ENCODE measurements around the gene EPS15. TPM values are rescaled to one million over a fixed set of nuclear protein-coding genes. Genes with fewer than 3 reads are reported as not detected.

EPS15 gene
- total and polyA plus RNA-seq, 2 donors (not counting 1 experiment from before 2014, with no cell fraction given) = 40.3 to 151 TPM

DNA sequence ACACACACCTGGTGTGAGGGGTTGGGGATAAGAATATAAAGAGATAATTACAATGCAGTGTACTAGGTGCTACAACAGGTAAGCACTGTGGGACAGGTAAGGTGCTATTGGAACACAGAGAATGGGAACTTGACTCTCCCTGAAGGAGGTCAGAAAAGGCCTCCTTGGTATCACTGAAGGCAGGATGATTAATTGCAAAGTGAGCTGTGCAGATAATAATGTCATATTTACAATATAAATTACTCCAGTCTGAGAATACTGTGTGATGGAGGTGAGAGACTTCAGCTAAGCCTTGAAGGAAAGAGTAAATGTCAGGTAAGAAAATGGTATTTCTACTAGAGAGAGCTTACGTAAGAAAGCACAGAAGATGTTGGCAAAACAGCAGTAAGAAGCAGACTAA, 91.6 kb downstream of the EPS15 start:
- H3K27me3 ChIP-seq (replicated peaks in 1 of 4; ENCODE audit: control extremely low read depth in 1 of 4, control insufficient read depth in 3 of 4, insufficient read depth in 4 of 4, low read length in 3 of 4) = no peaks in the 10 kb centered on the region
- peaks cover 5% of the 10 kb centered on the region for H3K9me3 Mint-ChIP-seq (ENCODE audit: insufficient read depth)
- POLR2A ChIA-PET = no interaction called here
- H3K27ac Mint-ChIP-seq = no peak overlapping the region
- H3K4me2 ChIP-seq (replicated peaks; ENCODE audit: low read depth, low read length, poor library complexity, severe bottlenecking) = no peak overlapping the region
- peaks cover 8 to 10% of the 10 kb centered on the region in 2 donors for H3K4me1 ChIP-seq (ENCODE audit: control insufficient read depth in 2 of 2, insufficient read depth in 2 of 2, low read length in 2 of 2)
- no peak overlapping the region for H3K27ac ChIP-seq (ENCODE audit: low read length in 2 of 2)
- intact Hi-C loops (cut with micrococcal nuclease) = no loop called here
- H3K27me3 Mint-ChIP-seq = no peaks in the 10 kb centered on the region
- no peaks in the 10 kb centered on the region for H3K79me2 ChIP-seq (ENCODE audit: control insufficient read depth, insufficient read depth, low read length)
- no peaks in the 10 kb centered on the region for H4K20me1 ChIP-seq (ENCODE audit: control insufficient read depth, insufficient read depth, low read length, poor library complexity, severe bottlenecking)
- peaks cover 11% of the 10 kb centered on the region for H3K4me1 Mint-ChIP-seq
- no peak overlapping the region for H3K9ac ChIP-seq (ENCODE audit: low read length)
- no peak overlapping the region for H3K4me3 Mint-ChIP-seq
- peaks cover 2 to 35% of the 10 kb centered on the region in 2 experiments for H3K36me3 ChIP-seq (replicated peaks in 1 of 2; ENCODE audit: control extremely low read depth in 1 of 2, control insufficient read depth in 1 of 2, extremely low read depth in 1 of 2, insufficient read depth in 2 of 2, low read length in 1 of 2)
- no peak overlapping the region for H3K4me3 ChIP-seq (ENCODE audit: control extremely low read depth in 1 of 5, extremely low read depth in 1 of 5, insufficient read depth in 1 of 5, low read depth in 2 of 5, low read length in 4 of 5)
- peaks cover 0 to 9% (median 3%) of the 10 kb centered on the region in 3 donors for H3K9me3 ChIP-seq (ENCODE audit: control extremely low read depth in 1 of 3, control insufficient read depth in 2 of 3, insufficient read depth in 1 of 3, low read length in 2 of 3)
- CTCF ChIA-PET = no interaction called here
- no CpG with 5 or more reads among the region's 1 CpG for WGBS (ENCODE audit: insufficient coverage)
- no peak overlapping the region for H2AFZ ChIP-seq (ENCODE audit: insufficient read depth, low read depth, low read length, poor library complexity, severe bottlenecking)
- DNase-seq = no peak
- ATAC-seq (ENCODE audit: low read depth) = no peak
- TF ChIP-seq EZH2 (IDR thresholded peaks at IDR 0.05; ENCODE audit: borderline replicate concordance, insufficient read depth, low read depth, low read length, poor library complexity, severe bottlenecking) = no peak
- TF ChIP-seq, protein P1, sequence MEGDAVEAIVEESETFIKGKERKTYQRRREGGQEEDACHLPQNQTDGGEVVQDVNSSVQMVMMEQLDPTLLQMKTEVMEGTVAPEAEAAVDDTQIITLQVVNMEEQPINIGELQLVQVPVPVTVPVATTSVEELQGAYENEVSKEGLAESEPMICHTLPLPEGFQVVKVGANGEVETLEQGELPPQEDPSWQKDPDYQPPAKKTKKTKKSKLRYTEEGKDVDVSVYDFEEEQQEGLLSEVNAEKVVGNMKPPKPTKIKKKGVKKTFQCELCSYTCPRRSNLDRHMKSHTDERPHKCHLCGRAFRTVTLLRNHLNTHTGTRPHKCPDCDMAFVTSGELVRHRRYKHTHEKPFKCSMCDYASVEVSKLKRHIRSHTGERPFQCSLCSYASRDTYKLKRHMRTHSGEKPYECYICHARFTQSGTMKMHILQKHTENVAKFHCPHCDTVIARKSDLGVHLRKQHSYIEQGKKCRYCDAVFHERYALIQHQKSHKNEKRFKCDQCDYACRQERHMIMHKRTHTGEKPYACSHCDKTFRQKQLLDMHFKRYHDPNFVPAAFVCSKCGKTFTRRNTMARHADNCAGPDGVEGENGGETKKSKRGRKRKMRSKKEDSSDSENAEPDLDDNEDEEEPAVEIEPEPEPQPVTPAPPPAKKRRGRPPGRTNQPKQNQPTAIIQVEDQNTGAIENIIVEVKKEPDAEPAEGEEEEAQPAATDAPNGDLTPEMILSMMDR (IDR thresholded peaks at IDR 0.05) = no peak

DNA sequence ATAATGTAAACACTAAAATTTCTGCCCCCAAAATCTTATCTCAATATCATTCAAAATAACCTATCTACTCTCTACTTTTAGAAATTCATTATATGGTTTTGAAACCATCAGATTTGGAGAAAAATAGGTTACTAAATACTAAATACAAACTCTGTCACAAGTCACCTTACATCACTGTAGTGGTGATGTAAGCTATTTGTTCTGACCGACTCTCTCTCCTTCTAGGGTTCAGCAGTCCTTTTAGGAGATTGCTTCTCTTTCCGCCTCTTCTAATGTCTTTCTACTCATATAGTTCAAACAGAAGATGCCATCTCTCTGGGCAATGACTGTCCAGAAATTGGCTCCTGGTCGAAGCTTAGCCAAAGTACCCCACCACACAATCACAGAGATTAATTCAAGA, 93.1 kb downstream of the EPS15 start:
- Histone ChIP-seq H3K9ac (ENCODE audit: low read length) (no peak overlapping the region), H3K27ac (ENCODE audit: low read length in 2 of 2) (no peak overlapping the region), H3K4me2 (replicated peaks; ENCODE audit: low read depth, low read length, poor library complexity, severe bottlenecking) (no peak overlapping the region), H3K9me3 (ENCODE audit: control extremely low read depth in 1 of 3, control insufficient read depth in 2 of 3, insufficient read depth in 1 of 3, low read length in 2 of 3) (peaks cover 0 to 9% (median 3%) of the 10 kb centered on the region in 3 donors), H3K79me2 (ENCODE audit: control insufficient read depth, insufficient read depth, low read length) (no peaks in the 10 kb centered on the region), H3K36me3 (replicated peaks in 1 of 2; ENCODE audit: control extremely low read depth in 1 of 2, control insufficient read depth in 1 of 2, extremely low read depth in 1 of 2, insufficient read depth in 2 of 2, low read length in 1 of 2) (peaks cover 2 to 35% of the 10 kb centered on the region in 2 experiments), H4K20me1 (ENCODE audit: control insufficient read depth, insufficient read depth, low read length, poor library complexity, severe bottlenecking) (no peaks in the 10 kb centered on the region), H3K4me3 (ENCODE audit: control extremely low read depth in 1 of 5, extremely low read depth in 1 of 5, insufficient read depth in 1 of 5, low read depth in 2 of 5, low read length in 4 of 5) (no peak overlapping the region), H2AFZ (ENCODE audit: insufficient read depth, low read depth, low read length, poor library complexity, severe bottlenecking) (no peak overlapping the region), H3K27me3 (replicated peaks in 1 of 4; ENCODE audit: control extremely low read depth in 1 of 4, control insufficient read depth in 3 of 4, insufficient read depth in 4 of 4, low read length in 3 of 4) (no peaks in the 10 kb centered on the region), H3K4me1 (ENCODE audit: control insufficient read depth in 2 of 2, insufficient read depth in 2 of 2, low read length in 2 of 2) (peaks cover 8 to 10% of the 10 kb centered on the region in 2 donors)
- POLR2A ChIA-PET = no interaction called here
- DNase-seq = no peak
- WGBS (ENCODE audit: insufficient coverage) = 100% methylated on average over 3 of the region's 3 CpGs
- Mint-ChIP-seq H3K4me3 (no peak overlapping the region), H3K4me1 (peaks cover 14% of the 10 kb centered on the region), H3K27ac (no peak overlapping the region), H3K27me3 (no peaks in the 10 kb centered on the region), H3K9me3 (ENCODE audit: insufficient read depth) (peaks cover 5% of the 10 kb centered on the region)
- CTCF ChIA-PET = interaction anchor here (1.5 kb wide), 1 partner anchor 109 kb away, joined by 5 read pairs; no protein-coding TSS in a partner anchor
- no peak for ATAC-seq (ENCODE audit: low read depth)
- TF ChIP-seq, protein P1 (IDR thresholded peaks at IDR 0.05) = no peak
- TF ChIP-seq EZH2 (IDR thresholded peaks at IDR 0.05; ENCODE audit: borderline replicate concordance, insufficient read depth, low read depth, low read length, poor library complexity, severe bottlenecking) = no peak
- intact Hi-C loops (cut with micrococcal nuclease) = no loop called here

Data from B cell (primary cell).